K562 (cell line): Measurements from ENCODE around the gene TRIP12. TPM values are rescaled to one million over a fixed set of nuclear protein-coding genes. Genes with fewer than 3 reads are reported as not detected.

Experiments used
- ARID2 ChIP-seq: fragments of 450-650 bp; IDR thresholded peaks from 2 replicates; pipeline ENCODE4 v1.6.1; 2017; ENCODE audit warnings: antibody characterized with exemption, mild to moderate bottlenecking
- ARID4B ChIP-seq: sonication (generic); formaldehyde crosslinking; IDR thresholded peaks from 2 replicates; pipeline ENCODE4 v1.8.0; 2022; ENCODE audit warnings: mild to moderate bottlenecking, missing genetic modification reagents
- BRF1 ChIP-seq: IDR thresholded peaks from 3 replicates; pipeline ENCODE4 v1.6.1; 2011; ENCODE audit warnings: borderline replicate concordance, mild to moderate bottlenecking; ENCODE audit not compliant: insufficient read length; ENCODE audit errors: extremely low read depth
- C11orf30 ChIP-seq: fragments of 450-650 bp; IDR thresholded peaks from 2 replicates; pipeline ENCODE4 v1.6.1; 2016; ENCODE audit warnings: low read depth, mild to moderate bottlenecking
- CREB1 ChIP-seq, 2 experiments: sonication (generic) in 1 of 2; formaldehyde crosslinking in 1 of 2; IDR thresholded peaks; 2 replicates each; pipeline versions ENCODE4 v1.6.1 to v1.8.0; 2012 to 2022; ENCODE audit warnings: inconsistent platforms in 1 of 2, mild to moderate bottlenecking in 1 of 2, missing genetic modification reagents in 1 of 2, moderate library complexity in 1 of 2
- CREM ChIP-seq: IDR thresholded peaks from 2 replicates; pipeline ENCODE4 v1.6.1; 2014; ENCODE audit warnings: antibody characterized with exemption, low read depth
- EHMT2 ChIP-seq: fragments of 450-650 bp; IDR thresholded peaks from 2 replicates; pipeline ENCODE4 v1.6.1; 2018; ENCODE audit warnings: antibody characterized with exemption
- ETV1 ChIP-seq: fragments of 450-650 bp; conservative IDR thresholded peaks from 2 replicates; pipeline ENCODE4 v1.6.1; 2016; ENCODE audit warnings: missing genetic modification characterization, control low read depth, low read depth, missing compliant biosample characterization
- KLF10 ChIP-seq: fragments of 250-450 bp; sonication (Bioruptor Pico); IDR thresholded peaks from 2 replicates; pipeline ENCODE4 v1.6.1; 2021; ENCODE audit warnings: matching md5 sums
- MAX ChIP-seq: sonication (generic); formaldehyde crosslinking; IDR thresholded peaks from 2 replicates; pipeline ENCODE4 v1.9.0; 2022; ENCODE audit warnings: mild to moderate bottlenecking, missing genetic modification reagents
- MLX ChIP-seq, 2 experiments: fragments of 450-650 bp in 1 of 2; sonication (generic) in 1 of 2; formaldehyde crosslinking; conservative IDR thresholded peaks; 2 replicates each; pipeline versions ENCODE4 v1.4.0 to v1.8.1; 2020 to 2022; ENCODE audit warnings: mild to moderate bottlenecking in 1 of 2, missing genetic modification reagents in 1 of 2
- NR1H2 ChIP-seq: sonication (generic); formaldehyde crosslinking; IDR thresholded peaks from 2 replicates; pipeline ENCODE4 v1.4.0; 2020; ENCODE audit warnings: mild to moderate bottlenecking, missing genetic modification reagents
- PYGO2 ChIP-seq: fragments of 450-650 bp; IDR thresholded peaks from 2 replicates; pipeline ENCODE4 v1.6.1; 2016; ENCODE audit warnings: mild to moderate bottlenecking, missing genetic modification characterization, moderate library complexity, missing compliant biosample characterization
- RBM39 ChIP-seq: fragments of 200-400 bp; formaldehyde crosslinking; optimal IDR thresholded peaks from 2 replicates; pipeline ENCODE3; 2018; ENCODE audit warnings: low read depth, low read length
- SUPT5H ChIP-seq: fragments of 450-650 bp; IDR thresholded peaks from 2 replicates; pipeline ENCODE4 v1.6.1; 2016
- USF2 ChIP-seq: sonication (generic); formaldehyde crosslinking; IDR thresholded peaks from 2 replicates; pipeline ENCODE4 v1.5.0; 2020; ENCODE audit warnings: missing genetic modification reagents
- ZBTB17 ChIP-seq: fragments of 450-650 bp; formaldehyde crosslinking; IDR thresholded peaks from 2 replicates; pipeline ENCODE4 v1.4.0; 2020; ENCODE audit warnings: mild to moderate bottlenecking
- ZNF217 ChIP-seq: sonication (generic); formaldehyde crosslinking; IDR thresholded peaks from 2 replicates; pipeline ENCODE4 v1.8.0; 2022; ENCODE audit warnings: mild to moderate bottlenecking, missing genetic modification reagents
- ZNF239 ChIP-seq: fragments of 250-450 bp; sonication (Bioruptor Pico); IDR thresholded peaks from 2 replicates; pipeline ENCODE4 v1.4.0; 2020; ENCODE audit warnings: mild to moderate bottlenecking
- polyA plus RNA-seq, 8 experiments: library from polyadenylated mRNA; depleted of rRNA in 4 of 8; stranded (reverse) in 5 of 8; unstranded in 3 of 8; fragments of >200 nt; fragmentation: Nextera tagmentation in 2 of 8; fragmentation: Illumina TruSeq in 1 of 8; extraction: Ambion mirVana in 2 of 8; extraction: Trizol in 1 of 8; gene quantifications; 2 replicates each; pipeline versions ENCODE4 v1.2.1 to v1.2.3, GENCODE V29; 2011 to 2014; ENCODE audit warnings: inconsistent platforms in 1 of 8, missing spikeins in 1 of 8
- total RNA-seq, 7 experiments: library from RNA; depleted of rRNA in 6 of 7; stranded (reverse); fragments of >200 nt in 6 of 7; fragmentation: Illumina TruSeq in 2 of 7; extraction: Trizol in 2 of 7; gene quantifications; 2 replicates each; pipeline versions ENCODE4 v1.2.1 to v1.2.3, GENCODE V29; 2011 to 2021; ENCODE audit warnings: low replicate concordance in 1 of 7

The TRIP12 gene
- total and polyA plus RNA-seq, 9 of the 15 experiments (the other 6 are each of a cell fraction or from before 2014, with no cell fraction given): 15.2 to 131 (median 80.1) TPM

- no peak for TF ChIP-seq BRF1
- no peak for TF ChIP-seq CREB1 (IDR thresholded peaks at IDR 0.05)
- TF ChIP-seq CREB1 (CRISPR knock-in tag; IDR thresholded peaks at IDR 0.05): no peak
- no peak for TF ChIP-seq KLF10 (CRISPR knock-in tag)
- no peak for TF ChIP-seq CREM
- TF ChIP-seq SUPT5H: no peak
- no peak for TF ChIP-seq ZNF217 (CRISPR knock-in tag)
- TF ChIP-seq MAX (CRISPR knock-in tag): peak; percentile 80
- no peak for TF ChIP-seq ZBTB17 (CRISPR knock-in tag)
- no peak for TF ChIP-seq USF2 (CRISPR knock-in tag)
- TF ChIP-seq PYGO2 (tag): no peak
- no peak for TF ChIP-seq NR1H2 (CRISPR knock-in tag)
- TF ChIP-seq MLX (CRISPR knock-in tag; conservative IDR thresholded peaks at IDR 0.05): no peak
- TF ChIP-seq ARID2: no peak
- TF ChIP-seq RBM39: no peak
- TF ChIP-seq ETV1: 0 out of 2 replicates have a peak, but pooled peaks have one; percentile 35
- no peak for TF ChIP-seq ZNF239 (CRISPR knock-in tag)
- TF ChIP-seq C11orf30: peak; percentile 23; the same call in 1 of the 2 replicates
- TF ChIP-seq EHMT2: no peak
- TF ChIP-seq ARID4B: peak; percentile 95
These were observed 909 bp upstream of the TRIP12 start, which contains the start of gene FBXO36 (continued) for GRCh38 chr2:229922449-229923386.
